ENCODE measurements around the gene SLC15A3.
"Not testable (repeated sequence)": the region's sequence is repeated elsewhere in the genome, so short reads cannot be mapped to it uniquely, and the experiment has no call there.

GRCh38 chr11:60909680-60910280 lies 42.2 kb downstream of the SLC15A3 start:
- not testable (repeated sequence) for TF ChIP-seq POLR2A, CTCF (IDR thresholded peaks at IDR 0.05)

All from thyroid gland (tissue), 4 donors.